Liver (tissue), 9 donors: Measurements from ENCODE around the gene GPR31. TPM values are rescaled to one million over a fixed set of nuclear protein-coding genes. Genes with fewer than 3 reads are reported as not detected.

Experiments used
- DNase-seq: peaks from one replicate; pipeline ENCODE4 v3.0.0-alpha.2; 2017; ENCODE audit warnings: low spot score
- H3K27ac ChIP-seq, 2 donors: one replicate each; pipeline ENCODE4 v1.7.0; 2013; ENCODE audit warnings: inconsistent platforms in 2 of 2, low read length in 2 of 2, control low read depth in 1 of 2, low read depth in 1 of 2, mild to moderate bottlenecking in 1 of 2
- H3K27me3 ChIP-seq, 4 donors: one replicate each; pipeline versions ENCODE4 v1.6.1 to v1.7.0; 2013; ENCODE audit warnings: low read length in 3 of 4, inconsistent platforms in 1 of 4, mild to moderate bottlenecking in 1 of 4, moderate library complexity in 1 of 4; ENCODE audit not compliant: control insufficient read depth in 4 of 4, insufficient read depth in 4 of 4
- H3K36me3 ChIP-seq, 4 donors: one replicate each; pipeline versions ENCODE4 v1.6.1 to v1.7.0; 2013; ENCODE audit warnings: low read length in 3 of 4, mild to moderate bottlenecking in 3 of 4, low read depth in 1 of 4, moderate library complexity in 1 of 4; ENCODE audit not compliant: control insufficient read depth in 4 of 4, insufficient read depth in 3 of 4
- H3K4me1 ChIP-seq, 4 donors: one replicate each; pipeline versions ENCODE4 v1.6.1 to v1.7.0; 2013; ENCODE audit warnings: low read length in 3 of 4, mild to moderate bottlenecking in 3 of 4, moderate library complexity in 1 of 4; ENCODE audit not compliant: control insufficient read depth in 4 of 4, insufficient read depth in 4 of 4
- H3K4me3 ChIP-seq, 3 donors: one replicate each; pipeline versions ENCODE4 v1.6.1 to v1.7.0; 2013; ENCODE audit warnings: low read length in 3 of 3, control low read depth in 1 of 3, low read depth in 1 of 3, mild to moderate bottlenecking in 1 of 3
- H3K9ac ChIP-seq, 2 donors: one replicate each; pipeline ENCODE4 v1.7.0; 2013; ENCODE audit warnings: low read length in 2 of 2, mild to moderate bottlenecking in 2 of 2, moderate library complexity in 2 of 2, control low read depth in 1 of 2, low read depth in 1 of 2
- H3K9me3 ChIP-seq, 4 donors: one replicate each; pipeline versions ENCODE4 v1.6.1 to v1.7.0; 2013; ENCODE audit warnings: low read length in 3 of 4; ENCODE audit not compliant: control insufficient read depth in 4 of 4
- EGR1 ChIP-seq, 2 donors: IDR thresholded peaks; 2 replicates each; pipeline ENCODE4 v1.6.1; 2016 to 2018; ENCODE audit warnings: antibody characterized with exemption in 2 of 2, low read depth in 2 of 2
- FOXA1 ChIP-seq: IDR thresholded peaks from 2 replicates; pipeline ENCODE4 v1.6.1; 2016; ENCODE audit warnings: antibody characterized with exemption
- FOXA2 ChIP-seq: IDR thresholded peaks from 2 replicates; pipeline ENCODE4 v1.6.1; 2016; ENCODE audit warnings: antibody characterized with exemption
- GABPA ChIP-seq, 2 donors: IDR thresholded peaks in 1 of 2; conservative IDR thresholded peaks in 1 of 2; 2 replicates each; pipeline ENCODE4 v1.6.1; 2016; ENCODE audit warnings: antibody characterized with exemption in 2 of 2, mild to moderate bottlenecking in 1 of 2, moderate library complexity in 1 of 2
- HNF4A ChIP-seq, 2 donors: conservative IDR thresholded peaks; 2 replicates each; pipeline ENCODE4 v1.6.1; 2016; ENCODE audit warnings: antibody characterized with exemption in 2 of 2, mild to moderate bottlenecking in 2 of 2
- JUND ChIP-seq, 2 donors: IDR thresholded peaks; 2 replicates each; pipeline ENCODE4 v1.6.1; 2016; ENCODE audit warnings: antibody characterized with exemption in 2 of 2
- NR2F2 ChIP-seq: IDR thresholded peaks from 2 replicates; pipeline ENCODE4 v1.6.1; 2016; ENCODE audit warnings: antibody characterized with exemption
- RAD21 ChIP-seq, 2 donors: IDR thresholded peaks; 2 replicates each; pipeline ENCODE4 v1.6.1; 2016; ENCODE audit warnings: antibody characterized with exemption in 2 of 2, mild to moderate bottlenecking in 2 of 2
- RXRA ChIP-seq, 2 donors: IDR thresholded peaks; 2 replicates each; pipeline ENCODE4 v1.6.1; 2017 to 2018; ENCODE audit warnings: antibody characterized with exemption in 2 of 2, mild to moderate bottlenecking in 1 of 2
- SP1 ChIP-seq: IDR thresholded peaks from 2 replicates; pipeline ENCODE4 v1.6.1; 2018; ENCODE audit warnings: antibody characterized with exemption, mild to moderate bottlenecking
- TAF1 ChIP-seq: conservative IDR thresholded peaks from 2 replicates; pipeline ENCODE4 v1.6.1; 2016; ENCODE audit warnings: antibody characterized with exemption, mild to moderate bottlenecking
- YY1 ChIP-seq: IDR thresholded peaks from 2 replicates; pipeline ENCODE4 v1.6.1; 2016; ENCODE audit warnings: antibody characterized with exemption, mild to moderate bottlenecking
- WGBS: extraction: QIAGEN DNeasy Blood & Tissue Kit; methylation state at CpG from one replicate; pipeline ENCODE4 v1.1.7; 2013; 5-methylcytosine and 5-hydroxymethylcytosine counted together
- polyA plus RNA-seq, 2 donors: library from polyadenylated mRNA; stranded (reverse) in 1 of 2; unstranded in 1 of 2; fragments of 200-250 nt in 1 of 2; fragments of >200 nt in 1 of 2; fragmentation: Nextera tagmentation in 1 of 2; extraction: Ambion mirVana in 1 of 2; gene quantifications; one replicate each; pipeline versions ENCODE4 v1.2.1 to v1.2.3, GENCODE V29; 2013 to 2015
- total RNA-seq, 2 donors: library from RNA; depleted of rRNA; stranded (reverse); fragments of >200 nt; gene quantifications; one replicate each; pipeline ENCODE4 v1.2.3, GENCODE V29; 2014
- TF ChIP-seq, protein P1 (sequence below): fragments of 150-350 bp; IDR thresholded peaks from 2 replicates; pipeline ENCODE4 v1.5.1; 2017; ENCODE audit warnings: improper control_type of control experiment, low read depth, low read length; ENCODE audit not compliant: missing input control
- TF ChIP-seq, protein P2 (sequence below): IDR thresholded peaks from 2 replicates; pipeline ENCODE4 v1.6.1; 2016; ENCODE audit warnings: antibody characterized with exemption, mild to moderate bottlenecking
- TF ChIP-seq, protein P3 (sequence below): IDR thresholded peaks from 2 replicates; pipeline ENCODE4 v1.6.1; 2016; ENCODE audit warnings: antibody characterized with exemption
- TF ChIP-seq, protein P4 (sequence below): IDR thresholded peaks from 2 replicates; pipeline ENCODE4 v1.6.1; 2016; ENCODE audit warnings: antibody characterized with exemption
- donor health status: healthy.
- donor health status: healthy.
- donor health status: healthy.
- donor health status: healthy.
- donor health status: healthy.

GPR31 gene
- total and polyA plus RNA-seq, 4 donors: not detected

DNA sequence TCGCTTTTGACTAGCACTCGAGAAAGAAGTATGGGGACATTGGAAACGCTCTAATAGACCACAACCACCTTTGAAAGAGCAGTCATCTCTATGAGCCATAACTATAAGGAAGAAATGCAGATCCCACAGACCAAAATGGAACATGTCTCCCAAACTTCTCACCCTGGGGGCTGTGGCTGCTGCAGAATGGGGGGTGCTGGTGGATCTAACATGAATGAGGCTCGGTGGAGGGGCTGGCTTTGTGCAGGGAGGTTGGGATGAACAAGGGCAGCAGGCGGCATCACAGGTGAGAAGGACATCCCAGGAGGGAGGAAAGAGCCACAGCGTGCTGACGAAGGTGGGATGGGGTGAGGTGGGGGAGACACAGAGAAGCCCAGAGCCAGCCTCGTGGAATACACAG is 45.4 kb downstream of the GPR31 start:
- no peaks in the 10 kb centered on the region for H3K4me1 ChIP-seq
- TF ChIP-seq SP1 (no peak), JUND (IDR thresholded peaks at IDR 0.05) (no peak), FOXA1 (no peak), HNF4A (conservative IDR thresholded peaks at IDR 0.05) (no peak), TAF1 (no peak), GABPA (IDR thresholded peaks at IDR 0.05 in 1 of 2, conservative IDR thresholded peaks at IDR 0.05 in 1 of 2) (no peak)
- no peak overlapping the region for H3K9ac ChIP-seq
- H3K27ac ChIP-seq: no peak overlapping the region
- H3K36me3 ChIP-seq: no peaks in the 10 kb centered on the region
- no peak overlapping the region for H3K4me3 ChIP-seq
- H3K27me3 ChIP-seq: no peaks in the 10 kb centered on the region
- WGBS: 90% methylated on average over 8 of the region's 8 CpGs
- no peak for DNase-seq
- no peaks in the 10 kb centered on the region for H3K9me3 ChIP-seq

DNA sequence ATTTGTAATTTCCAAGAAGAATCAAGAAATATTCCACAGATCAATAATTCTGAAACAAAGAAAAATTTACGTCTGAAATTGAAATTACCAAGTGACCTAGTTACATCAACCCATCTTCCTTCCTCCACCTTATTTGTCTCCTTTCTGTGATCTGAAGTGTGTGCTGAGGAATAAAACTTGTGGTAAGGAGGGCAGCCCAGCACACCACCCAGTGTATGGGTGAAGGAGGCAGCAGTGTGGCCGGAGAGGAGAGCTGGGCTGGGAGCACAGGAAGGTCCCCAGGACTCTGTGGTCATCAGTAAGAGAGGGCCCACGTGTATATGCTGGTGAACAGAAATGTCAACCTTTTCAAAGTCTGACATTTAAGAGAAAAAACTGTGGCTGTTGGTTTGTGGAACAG is 46.2 kb downstream of the GPR31 start:
- no peak overlapping the region for H3K9ac ChIP-seq
- DNase-seq: no peak
- no peaks in the 10 kb centered on the region for H3K4me1 ChIP-seq
- no peak overlapping the region for H3K4me3 ChIP-seq
- TF ChIP-seq FOXA1: no peak
- TF ChIP-seq RXRA (IDR thresholded peaks at IDR 0.05): no peak
- no peak for TF ChIP-seq GABPA (IDR thresholded peaks at IDR 0.05 in 1 of 2, conservative IDR thresholded peaks at IDR 0.05 in 1 of 2)
- no peak for TF ChIP-seq EGR1 (IDR thresholded peaks at IDR 0.05; ENCODE audit: low read depth in 2 of 2)
- TF ChIP-seq TAF1: no peak
- no peak for TF ChIP-seq YY1
- TF ChIP-seq NR2F2: no peak
- TF ChIP-seq RAD21 (IDR thresholded peaks at IDR 0.05): no peak
- TF ChIP-seq, protein P1, sequence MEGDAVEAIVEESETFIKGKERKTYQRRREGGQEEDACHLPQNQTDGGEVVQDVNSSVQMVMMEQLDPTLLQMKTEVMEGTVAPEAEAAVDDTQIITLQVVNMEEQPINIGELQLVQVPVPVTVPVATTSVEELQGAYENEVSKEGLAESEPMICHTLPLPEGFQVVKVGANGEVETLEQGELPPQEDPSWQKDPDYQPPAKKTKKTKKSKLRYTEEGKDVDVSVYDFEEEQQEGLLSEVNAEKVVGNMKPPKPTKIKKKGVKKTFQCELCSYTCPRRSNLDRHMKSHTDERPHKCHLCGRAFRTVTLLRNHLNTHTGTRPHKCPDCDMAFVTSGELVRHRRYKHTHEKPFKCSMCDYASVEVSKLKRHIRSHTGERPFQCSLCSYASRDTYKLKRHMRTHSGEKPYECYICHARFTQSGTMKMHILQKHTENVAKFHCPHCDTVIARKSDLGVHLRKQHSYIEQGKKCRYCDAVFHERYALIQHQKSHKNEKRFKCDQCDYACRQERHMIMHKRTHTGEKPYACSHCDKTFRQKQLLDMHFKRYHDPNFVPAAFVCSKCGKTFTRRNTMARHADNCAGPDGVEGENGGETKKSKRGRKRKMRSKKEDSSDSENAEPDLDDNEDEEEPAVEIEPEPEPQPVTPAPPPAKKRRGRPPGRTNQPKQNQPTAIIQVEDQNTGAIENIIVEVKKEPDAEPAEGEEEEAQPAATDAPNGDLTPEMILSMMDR: no peak
- TF ChIP-seq FOXA2: no peak
- WGBS: 79% methylated on average over 3 of the region's 3 CpGs
- H3K27me3 ChIP-seq: no peaks in the 10 kb centered on the region
- no peaks in the 10 kb centered on the region for H3K9me3 ChIP-seq
- no peak overlapping the region for H3K27ac ChIP-seq
- H3K36me3 ChIP-seq: no peaks in the 10 kb centered on the region

DNA sequence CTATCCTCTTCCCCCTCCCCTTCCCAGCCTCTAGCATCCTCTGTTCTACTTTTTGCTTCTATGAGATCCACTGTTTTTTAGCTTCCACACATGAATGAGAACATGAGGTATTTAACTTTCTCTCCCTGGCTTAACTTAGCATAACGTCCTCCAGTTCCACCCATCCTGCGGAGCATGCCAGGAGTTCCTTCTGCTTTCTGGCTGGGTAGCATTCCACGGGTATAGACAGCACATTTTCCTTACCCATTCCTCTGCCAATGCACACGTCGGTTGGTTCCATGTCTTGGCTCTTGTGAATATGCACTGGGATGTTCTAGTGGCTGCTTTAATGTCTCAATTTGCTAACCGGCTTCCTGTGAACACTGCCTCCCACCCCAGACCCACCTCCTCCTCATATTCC is 48.1 kb downstream of the GPR31 start:
- no peak for TF ChIP-seq FOXA2
- TF ChIP-seq, protein P2, sequence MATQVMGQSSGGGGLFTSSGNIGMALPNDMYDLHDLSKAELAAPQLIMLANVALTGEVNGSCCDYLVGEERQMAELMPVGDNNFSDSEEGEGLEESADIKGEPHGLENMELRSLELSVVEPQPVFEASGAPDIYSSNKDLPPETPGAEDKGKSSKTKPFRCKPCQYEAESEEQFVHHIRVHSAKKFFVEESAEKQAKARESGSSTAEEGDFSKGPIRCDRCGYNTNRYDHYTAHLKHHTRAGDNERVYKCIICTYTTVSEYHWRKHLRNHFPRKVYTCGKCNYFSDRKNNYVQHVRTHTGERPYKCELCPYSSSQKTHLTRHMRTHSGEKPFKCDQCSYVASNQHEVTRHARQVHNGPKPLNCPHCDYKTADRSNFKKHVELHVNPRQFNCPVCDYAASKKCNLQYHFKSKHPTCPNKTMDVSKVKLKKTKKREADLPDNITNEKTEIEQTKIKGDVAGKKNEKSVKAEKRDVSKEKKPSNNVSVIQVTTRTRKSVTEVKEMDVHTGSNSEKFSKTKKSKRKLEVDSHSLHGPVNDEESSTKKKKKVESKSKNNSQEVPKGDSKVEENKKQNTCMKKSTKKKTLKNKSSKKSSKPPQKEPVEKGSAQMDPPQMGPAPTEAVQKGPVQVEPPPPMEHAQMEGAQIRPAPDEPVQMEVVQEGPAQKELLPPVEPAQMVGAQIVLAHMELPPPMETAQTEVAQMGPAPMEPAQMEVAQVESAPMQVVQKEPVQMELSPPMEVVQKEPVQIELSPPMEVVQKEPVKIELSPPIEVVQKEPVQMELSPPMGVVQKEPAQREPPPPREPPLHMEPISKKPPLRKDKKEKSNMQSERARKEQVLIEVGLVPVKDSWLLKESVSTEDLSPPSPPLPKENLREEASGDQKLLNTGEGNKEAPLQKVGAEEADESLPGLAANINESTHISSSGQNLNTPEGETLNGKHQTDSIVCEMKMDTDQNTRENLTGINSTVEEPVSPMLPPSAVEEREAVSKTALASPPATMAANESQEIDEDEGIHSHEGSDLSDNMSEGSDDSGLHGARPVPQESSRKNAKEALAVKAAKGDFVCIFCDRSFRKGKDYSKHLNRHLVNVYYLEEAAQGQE: no peak
- TF ChIP-seq EGR1 (IDR thresholded peaks at IDR 0.05; ENCODE audit: low read depth in 2 of 2): no peak
- no peak for TF ChIP-seq RXRA (IDR thresholded peaks at IDR 0.05)
- TF ChIP-seq, protein P3, sequence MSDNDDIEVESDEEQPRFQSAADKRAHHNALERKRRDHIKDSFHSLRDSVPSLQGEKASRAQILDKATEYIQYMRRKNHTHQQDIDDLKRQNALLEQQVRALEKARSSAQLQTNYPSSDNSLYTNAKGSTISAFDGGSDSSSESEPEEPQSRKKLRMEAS: no peak
- TF ChIP-seq FOXA1: no peak
- no peak for TF ChIP-seq NR2F2
- TF ChIP-seq TAF1: no peak
- TF ChIP-seq, protein P4, sequence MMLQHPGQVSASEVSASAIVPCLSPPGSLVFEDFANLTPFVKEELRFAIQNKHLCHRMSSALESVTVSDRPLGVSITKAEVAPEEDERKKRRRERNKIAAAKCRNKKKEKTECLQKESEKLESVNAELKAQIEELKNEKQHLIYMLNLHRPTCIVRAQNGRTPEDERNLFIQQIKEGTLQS: no peak
- H3K36me3 ChIP-seq: no peaks in the 10 kb centered on the region
- no peak overlapping the region for H3K9ac ChIP-seq
- H3K4me3 ChIP-seq: no peak overlapping the region
- H3K27me3 ChIP-seq: no peaks in the 10 kb centered on the region
- H3K9me3 ChIP-seq: no peaks in the 10 kb centered on the region
- DNase-seq: no peak
- no peaks in the 10 kb centered on the region for H3K4me1 ChIP-seq
- no peak overlapping the region for H3K27ac ChIP-seq
- 87% methylated on average over 6 of the region's 6 CpGs for WGBS
